ENCODE measurements around the gene GLA.

DNA sequence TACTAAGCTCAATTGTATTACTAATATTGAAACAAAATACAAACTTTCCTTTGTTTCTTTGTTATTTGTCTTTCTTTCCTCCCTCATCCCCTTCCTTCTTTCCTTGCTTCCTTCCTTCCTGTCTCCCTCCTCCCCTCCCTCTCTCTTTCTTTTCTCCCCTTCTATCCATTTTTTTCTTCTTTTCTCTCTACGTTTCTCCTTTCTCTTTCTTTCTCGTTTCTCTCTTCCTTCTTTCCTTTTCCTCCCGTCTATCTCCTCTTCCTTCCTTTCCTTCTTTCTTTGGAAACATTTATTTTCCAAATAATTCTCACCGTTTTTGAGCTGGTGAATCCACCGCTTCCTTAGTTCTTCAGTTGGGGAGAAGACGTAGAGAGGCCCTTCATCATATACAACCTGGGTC is 38.0 kb downstream of the GLA start:
- TF ChIP-seq, protein P1, sequence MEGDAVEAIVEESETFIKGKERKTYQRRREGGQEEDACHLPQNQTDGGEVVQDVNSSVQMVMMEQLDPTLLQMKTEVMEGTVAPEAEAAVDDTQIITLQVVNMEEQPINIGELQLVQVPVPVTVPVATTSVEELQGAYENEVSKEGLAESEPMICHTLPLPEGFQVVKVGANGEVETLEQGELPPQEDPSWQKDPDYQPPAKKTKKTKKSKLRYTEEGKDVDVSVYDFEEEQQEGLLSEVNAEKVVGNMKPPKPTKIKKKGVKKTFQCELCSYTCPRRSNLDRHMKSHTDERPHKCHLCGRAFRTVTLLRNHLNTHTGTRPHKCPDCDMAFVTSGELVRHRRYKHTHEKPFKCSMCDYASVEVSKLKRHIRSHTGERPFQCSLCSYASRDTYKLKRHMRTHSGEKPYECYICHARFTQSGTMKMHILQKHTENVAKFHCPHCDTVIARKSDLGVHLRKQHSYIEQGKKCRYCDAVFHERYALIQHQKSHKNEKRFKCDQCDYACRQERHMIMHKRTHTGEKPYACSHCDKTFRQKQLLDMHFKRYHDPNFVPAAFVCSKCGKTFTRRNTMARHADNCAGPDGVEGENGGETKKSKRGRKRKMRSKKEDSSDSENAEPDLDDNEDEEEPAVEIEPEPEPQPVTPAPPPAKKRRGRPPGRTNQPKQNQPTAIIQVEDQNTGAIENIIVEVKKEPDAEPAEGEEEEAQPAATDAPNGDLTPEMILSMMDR (IDR thresholded peaks at IDR 0.05), result peak; percentile 13
- no peak for TF ChIP-seq EZH2 (IDR thresholded peaks at IDR 0.05; ENCODE audit: borderline replicate concordance, insufficient read depth, low read depth, low read length, poor library complexity, severe bottlenecking)
